PC-3 (cell line): ENCODE results near the gene SCART1. TPM values are rescaled to one million over a fixed set of nuclear protein-coding genes. Genes with fewer than 3 reads are reported as not detected.

Experiments used
- ATAC-seq: fragments of 200-7000 bp; cut with Tn5 transposase; 2 replicates; pipeline ENCODE4 v1.9.1; 2020; ENCODE audit warnings: mild to moderate bottlenecking, moderate library complexity
- BruUV-seq: library from RNA; stranded (reverse); fragments of 400-500 nt; replicated peaks from 2 replicates; lab custom pipeline; 2021; lab: Mats Ljungman, UMichigan
- CTCF ChIA-PET: fragments of 300-600 bp; sonication (Branson Sonifier 250); formaldehyde crosslinking; loops from one replicate; lab custom pipeline; 2022; ENCODE audit warnings: antibody characterized with exemption; lab: Charles Lee
- POLR2A ChIA-PET: fragments of 300-600 bp; sonication (Branson Sonifier 250); formaldehyde crosslinking; loops from one replicate; lab custom pipeline; 2022; ENCODE audit warnings: antibody characterized with exemption; ENCODE audit not compliant: unreplicated experiment; lab: Charles Lee
- DNase-seq: peaks from one replicate; pipeline ENCODE4 v3.0.0-alpha.2; 2015
- H2AFZ ChIP-seq: fragments of 300-600 bp; sonication (generic); 2 replicates; pipeline ENCODE4 v1.6.0; 2016; ENCODE audit warnings: antibody characterized with exemption, low read length
- H3F3A ChIP-seq: fragments of 300-600 bp; sonication (generic); one replicate; pipeline ENCODE4 v1.6.0; 2017; ENCODE audit warnings: antibody characterized with exemption, low read length, control low read depth, mild to moderate bottlenecking; ENCODE audit not compliant: unreplicated experiment
- H3K27ac ChIP-seq: fragments of 300-600 bp; sonication (generic); 2 replicates; pipeline ENCODE4 v1.5.1; 2016; ENCODE audit warnings: mild to moderate bottlenecking, low read length
- H3K27me3 ChIP-seq: fragments of 300-600 bp; sonication (generic); 2 replicates; pipeline ENCODE4 v1.6.1; 2016; ENCODE audit warnings: low read length, mixed read lengths
- H3K36me3 ChIP-seq: fragments of 300-600 bp; sonication (generic); 2 replicates; pipeline ENCODE4 v1.6.1; 2016; ENCODE audit warnings: low read depth, mixed run types, low read length, mixed read lengths
- H3K4me1 ChIP-seq: fragments of 300-600 bp; sonication (generic); 2 replicates; pipeline ENCODE4 v1.5.1; 2016; ENCODE audit warnings: low read length; ENCODE audit not compliant: insufficient read depth
- H3K4me2 ChIP-seq: fragments of 300-600 bp; sonication (generic); 2 replicates; pipeline ENCODE4 v1.6.0; 2016; ENCODE audit warnings: low read length
- H3K4me3 ChIP-seq: fragments of 300-600 bp; sonication (generic); 2 replicates; pipeline ENCODE4 v1.5.1; 2016; ENCODE audit warnings: mild to moderate bottlenecking, low read length, mixed read lengths
- H3K79me2 ChIP-seq: fragments of 300-600 bp; sonication (generic); 2 replicates; pipeline ENCODE4 v1.6.1; 2017; ENCODE audit warnings: low read length, mixed read lengths
- H3K9ac ChIP-seq: fragments of 300-600 bp; sonication (generic); 2 replicates; pipeline ENCODE4 v1.6.0; 2016; ENCODE audit warnings: mild to moderate bottlenecking, low read length
- H3K9me2 ChIP-seq: fragments of 300-600 bp; sonication (generic); replicated peaks from 2 replicates; pipeline ENCODE4 v1.6.1; 2016; ENCODE audit warnings: mixed run types, low read length, mixed read lengths
- H3K9me3 ChIP-seq: fragments of 300-600 bp; sonication (generic); 2 replicates; pipeline ENCODE4 v1.6.1; 2016; ENCODE audit warnings: low read length, mixed read lengths
- H4K20me1 ChIP-seq: fragments of 300-600 bp; sonication (generic); 2 replicates; pipeline ENCODE4 v1.6.1; 2016; ENCODE audit warnings: low read length, mixed read lengths
- EZH2 ChIP-seq: fragments of 300-600 bp; sonication (generic); IDR thresholded peaks from one replicate; pipeline ENCODE4 v1.6.1; 2017; ENCODE audit warnings: antibody characterized with exemption, mild to moderate bottlenecking, low read length; ENCODE audit not compliant: unreplicated experiment
- EZH2phosphoT487 ChIP-seq: fragments of 300-600 bp; sonication (generic); IDR thresholded peaks from 2 replicates; pipeline ENCODE4 v1.6.1; 2018; ENCODE audit warnings: mild to moderate bottlenecking, antibody characterized with exemption, low read length, borderline replicate concordance
- intact Hi-C: fragments of 100-400 bp; cut with micrococcal nuclease; formaldehyde crosslinking; loops from 2 replicates; pipeline ENCODE4 v1.9.0; 2023
- total RNA-seq: library from RNA; depleted of rRNA; stranded (reverse); fragments of >200 nt; gene quantifications from 2 replicates; pipeline ENCODE4 v1.2.3, GENCODE V29; 2014
- TF ChIP-seq, protein P1 (sequence below): fragments of 300-600 bp; sonication (generic); conservative IDR thresholded peaks from 2 replicates; pipeline ENCODE4 v1.5.1; 2017; ENCODE audit warnings: antibody characterized with exemption, low read depth, mild to moderate bottlenecking, low read length

SCART1 gene
- total RNA-seq, 1 experiment from 2014 or later, result 2.4 TPM

DNA sequence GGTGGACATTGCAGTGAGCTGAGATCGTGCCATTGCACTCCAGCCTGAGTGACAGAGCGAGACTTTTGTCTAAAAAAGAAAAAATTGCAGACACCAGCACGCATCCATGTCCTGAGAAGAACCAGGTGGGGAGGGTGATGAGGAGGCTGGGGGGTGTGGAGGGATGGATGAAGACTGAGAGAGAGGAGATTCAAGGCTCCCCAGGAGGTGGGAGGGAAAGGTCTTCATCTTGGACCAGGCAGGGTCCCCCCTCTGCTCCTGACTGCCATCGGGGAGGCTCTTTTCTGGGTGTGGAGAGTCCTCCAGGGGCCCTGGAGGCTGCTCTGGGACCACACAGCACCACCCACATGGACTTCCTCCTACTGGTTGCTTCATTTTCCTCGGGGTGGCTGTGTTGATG is 1.5 kb downstream of the SCART1 start:
- no peaks in the 10 kb centered on the region for H3K4me1 ChIP-seq
- TF ChIP-seq, protein P1, sequence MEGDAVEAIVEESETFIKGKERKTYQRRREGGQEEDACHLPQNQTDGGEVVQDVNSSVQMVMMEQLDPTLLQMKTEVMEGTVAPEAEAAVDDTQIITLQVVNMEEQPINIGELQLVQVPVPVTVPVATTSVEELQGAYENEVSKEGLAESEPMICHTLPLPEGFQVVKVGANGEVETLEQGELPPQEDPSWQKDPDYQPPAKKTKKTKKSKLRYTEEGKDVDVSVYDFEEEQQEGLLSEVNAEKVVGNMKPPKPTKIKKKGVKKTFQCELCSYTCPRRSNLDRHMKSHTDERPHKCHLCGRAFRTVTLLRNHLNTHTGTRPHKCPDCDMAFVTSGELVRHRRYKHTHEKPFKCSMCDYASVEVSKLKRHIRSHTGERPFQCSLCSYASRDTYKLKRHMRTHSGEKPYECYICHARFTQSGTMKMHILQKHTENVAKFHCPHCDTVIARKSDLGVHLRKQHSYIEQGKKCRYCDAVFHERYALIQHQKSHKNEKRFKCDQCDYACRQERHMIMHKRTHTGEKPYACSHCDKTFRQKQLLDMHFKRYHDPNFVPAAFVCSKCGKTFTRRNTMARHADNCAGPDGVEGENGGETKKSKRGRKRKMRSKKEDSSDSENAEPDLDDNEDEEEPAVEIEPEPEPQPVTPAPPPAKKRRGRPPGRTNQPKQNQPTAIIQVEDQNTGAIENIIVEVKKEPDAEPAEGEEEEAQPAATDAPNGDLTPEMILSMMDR, result no peak
- TF ChIP-seq EZH2, result no peak
- TF ChIP-seq EZH2phosphoT487, result no peak
- ChIA-PET POLR2A (no interaction called here), CTCF (no interaction called here)
- DNase-seq, result no peak
- no peak overlapping the region for H3K9ac ChIP-seq
- no peak overlapping the region for H3K27ac ChIP-seq
- H3K9me2 ChIP-seq, result no peaks in the 10 kb centered on the region
- no peaks in the 10 kb centered on the region for H4K20me1 ChIP-seq
- H3K27me3 ChIP-seq, result no peaks in the 10 kb centered on the region
- BruUV-seq, result no TSS peak
- intact Hi-C loops, result no loop called here
- no peaks in the 10 kb centered on the region for H3K36me3 ChIP-seq
- no peaks in the 10 kb centered on the region for H3K79me2 ChIP-seq
- no peak overlapping the region for H3K4me2 ChIP-seq
- no peaks in the 10 kb centered on the region for H3K9me3 ChIP-seq
- no peak for ATAC-seq
- H3K4me3 ChIP-seq, result no peak overlapping the region
- H3F3A ChIP-seq, result no peaks in the 10 kb centered on the region
- no peak overlapping the region for H2AFZ ChIP-seq

DNA sequence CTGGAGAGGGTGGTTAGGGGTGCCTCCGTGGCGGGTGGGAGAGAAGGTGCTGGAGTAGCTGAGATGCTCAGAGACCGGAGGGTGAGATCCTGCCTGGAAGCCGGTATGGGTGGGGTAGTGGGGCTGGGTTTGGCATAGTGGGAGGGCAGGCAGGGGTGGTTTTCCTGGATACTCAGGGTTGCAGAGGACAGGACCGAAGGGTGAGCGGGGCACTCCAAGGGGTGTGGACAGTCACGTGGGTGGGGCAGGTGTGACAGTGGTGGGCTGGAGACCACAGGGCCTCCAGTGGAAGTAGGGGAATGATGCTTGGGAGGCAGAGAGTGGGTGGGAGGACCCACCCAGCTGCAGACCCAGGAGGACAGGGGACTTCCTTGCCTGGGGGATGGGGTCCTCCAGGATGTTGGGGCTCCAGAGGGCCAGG is 1.9 kb downstream of the SCART1 start:
- ChIA-PET POLR2A (no interaction called here), CTCF (no interaction called here)
- H3K4me3 ChIP-seq, result no peak overlapping the region
- TF ChIP-seq, protein P1, result no peak
- TF ChIP-seq EZH2 (no peak), EZH2phosphoT487 (no peak)
- no peaks in the 10 kb centered on the region for H3K27me3 ChIP-seq
- H2AFZ ChIP-seq, result no peak overlapping the region
- DNase-seq (no peak), ATAC-seq (no peak)
- no peaks in the 10 kb centered on the region for H3K9me3 ChIP-seq
- no peak overlapping the region for H3K27ac ChIP-seq
- no peaks in the 10 kb centered on the region for H3K79me2 ChIP-seq
- no peaks in the 10 kb centered on the region for H3K4me1 ChIP-seq
- no TSS peak for BruUV-seq
- H4K20me1 ChIP-seq, result no peaks in the 10 kb centered on the region
- intact Hi-C loops, result no loop called here
- H3F3A ChIP-seq, result no peaks in the 10 kb centered on the region
- H3K9ac ChIP-seq, result no peak overlapping the region
- H3K9me2 ChIP-seq, result no peaks in the 10 kb centered on the region
- no peak overlapping the region for H3K4me2 ChIP-seq
- no peaks in the 10 kb centered on the region for H3K36me3 ChIP-seq

DNA sequence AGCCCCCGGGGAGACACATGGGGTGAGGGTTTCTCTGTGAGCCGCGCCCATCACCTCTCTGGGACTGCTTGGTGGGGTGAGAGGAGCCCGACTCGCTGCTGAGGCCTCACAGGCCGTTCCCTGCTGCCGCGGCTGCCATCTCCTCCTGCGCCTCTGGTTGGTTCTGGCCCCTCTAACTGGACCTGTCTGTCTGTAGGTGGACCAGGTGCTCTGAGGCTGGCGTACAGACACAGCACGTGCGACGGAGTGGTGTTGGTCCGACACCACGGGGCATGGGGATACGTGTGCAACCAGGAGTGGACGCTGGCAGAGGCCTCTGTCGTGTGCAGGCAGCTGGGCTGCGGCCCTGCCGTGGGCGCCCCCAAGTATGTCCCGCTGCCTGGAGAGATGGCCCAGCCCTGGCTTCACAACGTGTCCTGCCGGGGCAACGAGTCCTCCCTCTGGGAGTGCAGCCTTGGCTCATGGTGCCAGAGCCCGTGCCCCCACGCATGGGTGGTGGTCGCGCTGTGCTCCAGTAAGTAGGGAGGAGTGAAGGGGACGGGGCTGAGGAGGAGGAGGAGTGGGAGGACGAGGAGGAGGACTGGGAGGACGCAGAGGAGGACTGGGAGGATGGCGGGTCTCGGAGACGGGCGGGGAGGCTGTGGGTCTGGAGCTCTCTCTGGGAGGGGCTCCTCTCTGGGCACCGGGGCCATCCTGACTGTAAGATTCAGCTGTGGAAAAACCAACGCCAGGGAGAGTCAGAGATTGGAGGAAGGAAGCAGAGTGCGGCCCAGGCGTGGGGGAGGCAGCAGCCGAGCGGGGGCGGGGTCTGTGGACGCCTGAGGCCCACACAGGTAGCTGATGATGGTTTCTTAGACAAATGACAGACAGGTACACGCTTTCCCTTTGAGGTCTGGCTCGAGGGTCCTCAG is 2.6 kb downstream of the SCART1 start:
- no peaks in the 10 kb centered on the region for H3K27me3 ChIP-seq
- BruUV-seq, result no TSS peak
- no peaks in the 10 kb centered on the region for H3K4me1 ChIP-seq
- DNase-seq (no peak), ATAC-seq (no peak)
- no peak overlapping the region for H2AFZ ChIP-seq
- H3K9ac ChIP-seq, result no peak overlapping the region
- no peaks in the 10 kb centered on the region for H3K9me2 ChIP-seq
- no peak overlapping the region for H3K27ac ChIP-seq
- POLR2A ChIA-PET, result no interaction called here
- H3K4me3 ChIP-seq, result no peak overlapping the region
- H3F3A ChIP-seq, result no peaks in the 10 kb centered on the region
- no peaks in the 10 kb centered on the region for H3K79me2 ChIP-seq
- no peaks in the 10 kb centered on the region for H3K36me3 ChIP-seq
- no peaks in the 10 kb centered on the region for H3K9me3 ChIP-seq
- H3K4me2 ChIP-seq, result no peak overlapping the region
- CTCF ChIA-PET, result no interaction called here
- intact Hi-C loops, result no loop called here
- TF ChIP-seq, protein P1, result no peak
- TF ChIP-seq EZH2, result no peak
- TF ChIP-seq EZH2phosphoT487, result no peak
- H4K20me1 ChIP-seq, result no peaks in the 10 kb centered on the region
